ENCODE data around the gene WBP2NL.

WBP2NL gene

GRCh38 chr22:42039271-42039670 is 40.7 kb downstream of the WBP2NL start:
- Histone ChIP-seq H3K4me3 (ENCODE audit: low read length) (no peak overlapping the region), H3K27ac (ENCODE audit: low read depth, low read length) (no peak overlapping the region), H3K4me1 (ENCODE audit: insufficient read depth, low read length) (no peaks in the 10 kb centered on the region), H3K36me3 (ENCODE audit: insufficient read depth, low read length) (no peaks in the 10 kb centered on the region), H3K27me3 (ENCODE audit: insufficient read depth, low read length) (no peaks in the 10 kb centered on the region), H3K9ac (ENCODE audit: low read depth, low read length) (no peak overlapping the region), H3K9me3 (ENCODE audit: insufficient read depth, low read depth, low read length) (peaks cover 16% of the 10 kb centered on the region; the same call in 1 of the 2 replicates)
- 88% methylated on average over 4 of the region's 5 CpGs for WGBS

- no peak overlapping the region for H3K27ac ChIP-seq (ENCODE audit: low read depth, low read length)
- H3K9me3 ChIP-seq (ENCODE audit: insufficient read depth, low read depth, low read length) = peaks cover 13% of the 10 kb centered on the region; the same call in 1 of the 2 replicates
- no peak overlapping the region for H3K4me3 ChIP-seq (ENCODE audit: low read length)
- no peaks in the 10 kb centered on the region for H3K36me3 ChIP-seq (ENCODE audit: insufficient read depth, low read length)
- H3K4me1 ChIP-seq (ENCODE audit: insufficient read depth, low read length) = no peaks in the 10 kb centered on the region
- H3K9ac ChIP-seq (ENCODE audit: low read depth, low read length) = no peak overlapping the region
- no peaks in the 10 kb centered on the region for H3K27me3 ChIP-seq (ENCODE audit: insufficient read depth, low read length)
Measured at GRCh38 chr22:42041784-42042183, 43.2 kb downstream of the WBP2NL start.

GRCh38 chr22:42050641-42051180 is 52.1 kb downstream of the WBP2NL start:
- WGBS = 80% methylated on average over 2 of the region's 2 CpGs
- Histone ChIP-seq H3K4me1 (ENCODE audit: insufficient read depth, low read length) (no peaks in the 10 kb centered on the region), H3K27me3 (ENCODE audit: insufficient read depth, low read length) (no peaks in the 10 kb centered on the region), H3K4me3 (ENCODE audit: low read length) (no peak overlapping the region), H3K9me3 (ENCODE audit: insufficient read depth, low read depth, low read length) (no peaks in the 10 kb centered on the region), H3K27ac (ENCODE audit: low read depth, low read length) (no peak overlapping the region), H3K9ac (ENCODE audit: low read depth, low read length) (no peak overlapping the region), H3K36me3 (ENCODE audit: insufficient read depth, low read length) (no peaks in the 10 kb centered on the region)

- Histone ChIP-seq H3K4me1 (ENCODE audit: insufficient read depth, low read length) (no peaks in the 10 kb centered on the region), H3K9me3 (ENCODE audit: insufficient read depth, low read depth, low read length) (peaks cover 11% of the 10 kb centered on the region), H3K36me3 (ENCODE audit: insufficient read depth, low read length) (0 out of 2 replicates have a peak, but pooled peaks cover 6% of the 10 kb centered on the region), H3K27me3 (ENCODE audit: insufficient read depth, low read length) (no peaks in the 10 kb centered on the region), H3K4me3 (ENCODE audit: low read length) (no peak overlapping the region), H3K27ac (ENCODE audit: low read depth, low read length) (no peak overlapping the region), H3K9ac (ENCODE audit: low read depth, low read length) (no peak overlapping the region)
- 91% methylated on average over 3 of the region's 3 CpGs for WGBS
Measured at GRCh38 chr22:42052765-42053164, 54.2 kb downstream of the WBP2NL start.

GRCh38 chr22:42056757-42057511 is 58.3 kb downstream of the WBP2NL start:
- Histone ChIP-seq H3K36me3 (ENCODE audit: insufficient read depth, low read length) (peaks cover 34% of the 10 kb centered on the region), H3K27ac (ENCODE audit: low read depth, low read length) (no peak overlapping the region), H3K4me3 (ENCODE audit: low read length) (no peak overlapping the region), H3K9ac (ENCODE audit: low read depth, low read length) (no peak overlapping the region), H3K27me3 (ENCODE audit: insufficient read depth, low read length) (no peaks in the 10 kb centered on the region), H3K9me3 (ENCODE audit: insufficient read depth, low read depth, low read length) (peaks cover 22% of the 10 kb centered on the region), H3K4me1 (ENCODE audit: insufficient read depth, low read length) (no peaks in the 10 kb centered on the region)
- no CpG with 5 or more reads among the region's 1 CpG for WGBS

- H3K27ac ChIP-seq (ENCODE audit: low read depth, low read length) = no peak overlapping the region
- no peak overlapping the region for H3K4me3 ChIP-seq (ENCODE audit: low read length)
- no peak overlapping the region for H3K9ac ChIP-seq (ENCODE audit: low read depth, low read length)
- H3K27me3 ChIP-seq (ENCODE audit: insufficient read depth, low read length) = no peaks in the 10 kb centered on the region
- peaks cover 43% of the 10 kb centered on the region for H3K36me3 ChIP-seq (ENCODE audit: insufficient read depth, low read length)
- WGBS = 92% methylated on average over 5 of the region's 5 CpGs
- peaks cover 22% of the 10 kb centered on the region for H3K9me3 ChIP-seq (ENCODE audit: insufficient read depth, low read depth, low read length)
- H3K4me1 ChIP-seq (ENCODE audit: insufficient read depth, low read length) = peaks cover 9% of the 10 kb centered on the region
Measured at GRCh38 chr22:42060489-42060888, 61.9 kb downstream of the WBP2NL start.

GRCh38 chr22:42061041-42061440 is 62.5 kb downstream of the WBP2NL start:
- Histone ChIP-seq H3K9me3 (ENCODE audit: insufficient read depth, low read depth, low read length) (peaks cover 22% of the 10 kb centered on the region), H3K27ac (ENCODE audit: low read depth, low read length) (no peak overlapping the region), H3K27me3 (ENCODE audit: insufficient read depth, low read length) (no peaks in the 10 kb centered on the region), H3K36me3 (ENCODE audit: insufficient read depth, low read length) (peaks cover 46% of the 10 kb centered on the region), H3K9ac (ENCODE audit: low read depth, low read length) (no peak overlapping the region), H3K4me3 (ENCODE audit: low read length) (no peak overlapping the region), H3K4me1 (ENCODE audit: insufficient read depth, low read length) (peaks cover 12% of the 10 kb centered on the region)
- 94% methylated on average over 7 of the region's 7 CpGs for WGBS

GRCh38 chr22:42062506-42063170 is 64.0 kb downstream of the WBP2NL start:
- peaks cover 12% of the 10 kb centered on the region for H3K4me1 ChIP-seq (ENCODE audit: insufficient read depth, low read length)
- H3K27me3 ChIP-seq (ENCODE audit: insufficient read depth, low read length) = no peaks in the 10 kb centered on the region
- 91% methylated on average over 10 of the region's 10 CpGs for WGBS
- H3K36me3 ChIP-seq (ENCODE audit: insufficient read depth, low read length) = peaks cover 52% of the 10 kb centered on the region
- H3K9ac ChIP-seq (ENCODE audit: low read depth, low read length) = no peak overlapping the region
- no peak overlapping the region for H3K27ac ChIP-seq (ENCODE audit: low read depth, low read length)
- H3K4me3 ChIP-seq (ENCODE audit: low read length) = no peak overlapping the region
- 0 out of 2 replicates have a peak, but pooled peaks cover 11% of the 10 kb centered on the region for H3K9me3 ChIP-seq (ENCODE audit: insufficient read depth, low read depth, low read length)

- H3K4me3 ChIP-seq (ENCODE audit: low read length) = no peak overlapping the region
- peaks cover 41% of the 10 kb centered on the region for H3K36me3 ChIP-seq (ENCODE audit: insufficient read depth, low read length)
- WGBS = 93% methylated on average over 1 of the region's 1 CpG
- H3K27me3 ChIP-seq (ENCODE audit: insufficient read depth, low read length) = no peaks in the 10 kb centered on the region
- peak overlapping the region; percentile 9; the same call in 1 of the 2 replicates for H3K27ac ChIP-seq (ENCODE audit: low read depth, low read length)
- H3K4me1 ChIP-seq (ENCODE audit: insufficient read depth, low read length) = peaks cover 12% of the 10 kb centered on the region
- no peak overlapping the region for H3K9ac ChIP-seq (ENCODE audit: low read depth, low read length)
- H3K9me3 ChIP-seq (ENCODE audit: insufficient read depth, low read depth, low read length) = no peaks in the 10 kb centered on the region
Measured at GRCh38 chr22:42064629-42065028, 66.0 kb downstream of the WBP2NL start.

GRCh38 chr22:42065438-42066125 is 67.0 kb downstream of the WBP2NL start:
- peak overlapping the region; percentile 53; the same call in 1 of the 2 replicates for H3K27ac ChIP-seq (ENCODE audit: low read depth, low read length)

More at GRCh38 chr22:42065438-42066125, 67.0 kb downstream of the WBP2NL start:
- no peaks in the 10 kb centered on the region for H3K27me3 ChIP-seq (ENCODE audit: insufficient read depth, low read length)
- peak overlapping the region; percentile 29; the same call in 1 of the 2 replicates for H3K4me3 ChIP-seq (ENCODE audit: low read length)
- H3K4me1 ChIP-seq (ENCODE audit: insufficient read depth, low read length) = peaks cover 18% of the 10 kb centered on the region
- H3K36me3 ChIP-seq (ENCODE audit: insufficient read depth, low read length) = peaks cover 31% of the 10 kb centered on the region
- WGBS = 77% methylated on average over 13 of the region's 13 CpGs
- no peak overlapping the region for H3K9ac ChIP-seq (ENCODE audit: low read depth, low read length)
- no peaks in the 10 kb centered on the region for H3K9me3 ChIP-seq (ENCODE audit: insufficient read depth, low read depth, low read length)

Measured in HUES64 (cell line).